Large intestine (tissue), 3 donors: ENCODE results near the gene TMEM37. TPM values are rescaled to one million over a fixed set of nuclear protein-coding genes. Genes with fewer than 3 reads are reported as not detected.

ENCODE experiments used
- DNase-seq, 2 donors: peaks; one replicate each; pipeline versions ENCODE4 v3.0.0 to v3.0.0-alpha.2; 2013
- H3K27ac ChIP-seq: one replicate; pipeline ENCODE4 v1.5.1; 2013; ENCODE audit warnings: low read length
- H3K27me3 ChIP-seq: 2 replicates; pipeline ENCODE4 v1.6.1; 2013; ENCODE audit warnings: low read length; ENCODE audit not compliant: control insufficient read depth, insufficient read depth
- H3K36me3 ChIP-seq: 2 replicates; pipeline ENCODE4 v1.6.1; 2013; ENCODE audit warnings: low read length; ENCODE audit not compliant: control insufficient read depth, insufficient read depth
- H3K4me1 ChIP-seq: one replicate; pipeline ENCODE4 v1.6.1; 2013; ENCODE audit warnings: low read length; ENCODE audit not compliant: control insufficient read depth, insufficient read depth
- H3K4me3 ChIP-seq: one replicate; pipeline ENCODE4 v1.5.1; 2013; ENCODE audit warnings: low read length
- H3K9me3 ChIP-seq: one replicate; pipeline ENCODE4 v1.6.1; 2013; ENCODE audit warnings: mild to moderate bottlenecking, low read depth, low read length, moderate library complexity; ENCODE audit not compliant: control insufficient read depth
- WGBS: methylation state at CpG from one replicate; pipeline ENCODE4 v1.1.5; 2013; ENCODE audit warnings: low lambda C conversion rate; ENCODE audit not compliant: insufficient coverage; 5-methylcytosine and 5-hydroxymethylcytosine counted together
- polyA plus RNA-seq: library from polyadenylated mRNA; unstranded; fragments of 120-200 nt; gene quantifications from one replicate; pipeline ENCODE4 v1.2.1, GENCODE V29; 2013

TMEM37 gene
- polyA plus RNA-seq, 1 donor, result 70.7 TPM

DNA sequence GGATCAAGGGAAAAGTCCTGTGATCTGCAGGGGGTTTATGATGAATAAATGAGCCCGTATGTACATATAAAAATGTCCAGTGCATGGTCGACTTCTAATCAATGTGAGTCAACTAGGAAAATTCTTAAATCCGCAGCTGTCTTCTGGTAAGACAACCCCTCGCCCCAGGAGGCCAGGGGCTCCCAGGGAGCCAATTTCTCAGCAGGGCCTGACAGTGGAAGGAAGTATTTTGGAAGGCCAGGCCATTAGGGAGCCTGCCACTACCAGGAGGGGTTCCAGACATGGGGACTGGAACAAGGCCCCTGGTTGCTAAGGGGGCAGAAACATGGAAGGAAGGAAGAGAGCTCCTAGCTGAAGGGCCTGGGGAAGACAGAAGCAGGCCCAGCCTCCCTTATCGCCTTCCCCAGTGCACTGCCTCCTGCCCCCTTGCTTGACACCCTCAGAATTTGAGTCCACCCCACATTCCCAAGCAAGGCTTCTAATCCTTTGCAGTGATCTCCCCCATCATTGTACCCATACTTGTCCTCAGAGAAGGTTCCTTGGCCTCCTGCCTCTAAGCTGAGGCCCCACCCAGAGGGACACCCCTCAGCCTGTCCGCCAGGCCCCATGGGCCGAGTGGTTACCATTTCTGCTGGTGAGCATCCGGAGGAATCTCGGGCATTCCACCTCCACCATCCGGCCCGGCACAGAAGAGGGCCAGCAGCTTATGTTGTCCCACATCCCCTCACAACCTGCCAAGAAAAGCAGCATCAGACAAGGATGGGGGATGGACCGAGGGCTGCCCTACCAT lies 46.7 kb downstream of the TMEM37 start:
- peaks cover 8% of the 10 kb centered on the region for H3K36me3 ChIP-seq
- no CpG with 5 or more reads among the region's 12 CpGs for WGBS
- no peaks in the 10 kb centered on the region for H3K27me3 ChIP-seq
- H3K4me1 ChIP-seq, result peaks cover 41% of the 10 kb centered on the region
- no peak overlapping the region for H3K4me3 ChIP-seq
- H3K9me3 ChIP-seq, result no peaks in the 10 kb centered on the region
- DNase-seq, result no peak
- H3K27ac ChIP-seq, result peak overlapping the region; percentile 52

DNA sequence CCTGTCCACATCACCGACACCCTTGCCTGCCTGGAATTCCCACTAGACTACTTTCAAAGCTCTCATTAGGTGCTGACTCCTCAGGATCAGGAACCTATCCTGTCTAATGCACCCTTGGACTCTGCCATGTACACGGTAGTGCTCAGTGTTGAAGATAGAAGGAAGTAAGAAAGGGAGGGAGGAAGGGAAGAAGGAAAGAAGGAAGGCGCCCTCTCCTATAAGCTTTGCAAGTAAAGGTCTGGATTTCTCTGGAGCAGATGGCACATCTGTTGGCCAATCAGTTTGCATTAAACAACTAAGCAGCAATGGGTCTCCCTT lies 47.3 kb downstream of the TMEM37 start:
- H3K27ac ChIP-seq, result peak overlapping the region; percentile 52
- DNase-seq, result peak; percentile 31 to 62
- H3K36me3 ChIP-seq, result peaks cover 6% of the 10 kb centered on the region
- H3K4me1 ChIP-seq, result peaks cover 41% of the 10 kb centered on the region
- no peak overlapping the region for H3K4me3 ChIP-seq
- no peaks in the 10 kb centered on the region for H3K27me3 ChIP-seq
- H3K9me3 ChIP-seq, result no peaks in the 10 kb centered on the region
- no CpG with 5 or more reads among the region's 3 CpGs for WGBS

DNA sequence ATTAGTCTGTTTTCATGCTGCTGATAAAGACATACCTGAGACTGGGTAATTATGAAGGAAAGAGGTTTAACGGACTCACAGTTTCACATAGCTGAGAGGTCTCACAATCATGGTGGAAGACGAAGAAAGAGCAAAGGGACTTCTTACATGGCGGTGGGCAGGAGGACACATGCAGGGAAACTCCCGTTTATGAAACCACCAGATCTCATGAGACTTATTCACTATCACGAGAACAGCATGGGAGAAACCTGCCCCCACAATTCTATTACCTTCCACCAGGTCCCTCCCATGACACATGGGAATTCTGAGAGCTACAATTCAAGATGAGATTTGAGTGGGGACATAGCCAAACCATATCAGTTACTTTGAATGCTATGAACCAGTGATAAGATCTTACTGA lies 48.5 kb downstream of the TMEM37 start:
- no peak for DNase-seq
- WGBS, result 60% methylated on average over 1 of the region's 5 CpGs
- peak overlapping the region; percentile 32 for H3K27ac ChIP-seq
- H3K36me3 ChIP-seq, result peaks cover 10% of the 10 kb centered on the region
- no peaks in the 10 kb centered on the region for H3K27me3 ChIP-seq
- H3K9me3 ChIP-seq, result no peaks in the 10 kb centered on the region
- no peak overlapping the region for H3K4me3 ChIP-seq
- peaks cover 41% of the 10 kb centered on the region for H3K4me1 ChIP-seq

DNA sequence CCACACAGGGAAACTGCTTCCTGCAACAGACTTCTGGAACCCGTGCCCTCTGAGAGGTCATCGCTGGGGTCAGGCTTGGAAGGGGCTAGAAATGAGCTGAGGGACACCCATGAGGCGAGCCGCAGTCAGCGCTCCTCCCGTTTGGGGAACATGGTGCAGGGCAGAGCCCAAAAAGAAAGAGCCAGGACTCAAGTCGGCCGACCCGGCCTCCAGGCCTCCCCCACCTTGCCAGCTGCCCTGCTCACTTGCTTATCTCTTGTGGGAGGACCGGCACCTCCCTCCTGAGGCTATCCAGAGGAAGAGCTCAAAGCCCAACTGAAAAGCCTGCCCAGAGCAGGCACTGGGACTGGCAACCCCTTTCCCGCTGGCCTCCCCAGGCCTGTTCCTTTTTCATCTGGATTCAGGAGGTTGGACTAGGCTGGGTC lies 49.1 kb downstream of the TMEM37 start:
- peak overlapping the region; percentile 32 for H3K27ac ChIP-seq
- H3K27me3 ChIP-seq, result no peaks in the 10 kb centered on the region
- DNase-seq, result peak; percentile 49 to 58
- no CpG with 5 or more reads among the region's 11 CpGs for WGBS
- no peaks in the 10 kb centered on the region for H3K9me3 ChIP-seq
- H3K4me1 ChIP-seq, result peaks cover 42% of the 10 kb centered on the region
- no peak overlapping the region for H3K4me3 ChIP-seq
- peaks cover 10% of the 10 kb centered on the region for H3K36me3 ChIP-seq

DNA sequence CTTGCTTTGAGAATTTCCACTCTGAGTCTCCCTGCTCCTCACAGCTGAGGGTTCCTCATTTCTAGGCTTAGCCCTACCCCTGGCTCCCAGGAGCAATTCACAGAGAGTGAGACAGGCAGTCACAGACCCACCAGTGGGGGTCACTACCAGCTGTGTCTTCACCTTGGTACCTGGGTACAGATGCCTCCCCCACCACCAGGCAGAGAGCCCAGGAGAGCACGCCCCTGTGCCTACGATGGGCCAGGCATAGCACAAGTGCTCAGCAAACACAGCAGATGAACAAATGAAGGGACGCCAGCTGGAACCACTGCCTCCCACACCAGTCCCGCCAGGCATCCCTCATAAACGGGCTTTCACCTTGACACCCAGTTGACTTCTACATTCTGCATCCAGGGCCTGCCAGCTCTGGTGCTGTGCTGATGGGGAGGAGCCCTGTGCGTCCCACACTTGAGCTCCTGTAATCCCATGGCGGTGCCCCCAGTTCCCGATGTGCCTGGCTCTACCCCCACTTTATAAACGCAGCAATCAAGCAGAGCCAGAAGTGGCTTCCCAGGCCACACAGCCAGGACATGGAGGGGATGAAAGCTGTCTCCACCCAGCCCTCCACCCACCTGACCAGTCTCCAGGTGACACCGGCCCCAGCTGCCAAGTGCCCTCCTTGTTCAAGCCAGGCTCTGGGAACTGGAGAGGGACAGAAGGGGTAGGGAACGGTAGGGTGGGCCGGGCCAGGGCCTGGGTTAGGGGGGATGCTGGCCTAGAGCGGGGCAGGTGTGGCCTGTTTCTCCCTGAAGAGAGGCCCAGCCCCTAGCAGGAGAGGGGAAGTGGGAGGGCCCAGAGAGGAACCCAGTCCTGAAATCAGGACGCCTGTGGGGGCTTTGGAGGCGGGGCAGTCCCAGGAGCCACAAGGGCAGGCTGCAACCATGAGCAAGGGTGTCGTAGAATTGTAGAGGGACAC lies 50.1 kb downstream of the TMEM37 start:
- no CpG with 5 or more reads among the region's 16 CpGs for whole genome bisulfite sequencing
- H3K4me1 ChIP-seq, result peaks cover 42% of the 10 kb centered on the region
- no peaks in the 10 kb centered on the region for H3K27me3 ChIP-seq
- peaks cover 10% of the 10 kb centered on the region for H3K36me3 ChIP-seq
- H3K9me3 ChIP-seq, result no peaks in the 10 kb centered on the region
- H3K27ac ChIP-seq, result no peak overlapping the region
- no peak overlapping the region for H3K4me3 ChIP-seq
- DNase-seq, result no peak

DNA sequence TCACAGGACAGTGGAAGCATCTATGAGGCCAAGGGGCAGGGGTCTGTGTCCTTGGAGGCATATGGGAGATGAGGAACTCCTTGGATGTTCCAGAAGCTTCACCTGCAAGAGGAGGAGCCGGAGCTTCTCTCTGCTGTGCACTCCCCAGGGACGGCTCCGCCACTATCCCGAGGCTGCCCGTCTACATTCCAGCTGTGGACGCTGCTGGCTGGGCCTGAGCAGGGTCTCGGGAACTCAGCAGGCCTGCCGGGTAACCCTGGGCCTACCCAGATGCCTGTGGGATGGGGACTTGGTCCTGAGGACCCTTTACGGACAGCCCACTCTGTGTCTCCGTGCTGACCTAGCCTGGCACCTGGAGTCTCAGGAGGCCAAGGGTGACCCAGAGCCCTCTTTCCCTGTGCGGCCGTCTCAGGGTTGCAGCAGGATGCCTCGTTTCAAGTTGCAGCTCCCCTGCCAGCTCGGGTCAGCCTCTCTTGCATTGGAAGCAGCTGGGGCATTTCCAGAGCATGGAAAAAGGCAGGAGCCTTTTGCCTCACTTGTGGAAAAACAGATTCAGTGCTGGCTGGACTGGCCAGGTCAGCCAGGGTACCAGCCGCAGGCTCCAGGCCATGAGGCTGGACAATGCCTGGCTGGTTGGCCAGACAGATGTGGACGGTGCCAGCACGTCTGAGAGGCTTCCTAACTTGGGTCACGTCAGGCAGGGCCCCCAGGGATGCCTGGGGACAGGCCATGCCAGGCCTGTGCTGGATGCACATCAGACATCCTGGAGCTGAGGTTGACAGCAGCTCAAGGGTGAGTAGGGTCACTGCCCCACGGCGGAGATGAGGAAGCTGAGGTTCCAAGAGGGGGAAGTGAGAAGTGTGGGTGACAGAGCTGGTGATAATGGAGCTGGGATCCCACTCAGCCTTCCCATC lies 51.1 kb downstream of the TMEM37 start:
- H3K4me3 ChIP-seq, result no peak overlapping the region
- no peak for DNase-seq
- no peaks in the 10 kb centered on the region for H3K27me3 ChIP-seq
- WGBS, result no CpG with 5 or more reads among the region's 20 CpGs
- H3K9me3 ChIP-seq, result no peaks in the 10 kb centered on the region
- peaks cover 50% of the 10 kb centered on the region for H3K4me1 ChIP-seq
- H3K36me3 ChIP-seq, result peaks cover 5% of the 10 kb centered on the region
- H3K27ac ChIP-seq, result no peak overlapping the region

DNA sequence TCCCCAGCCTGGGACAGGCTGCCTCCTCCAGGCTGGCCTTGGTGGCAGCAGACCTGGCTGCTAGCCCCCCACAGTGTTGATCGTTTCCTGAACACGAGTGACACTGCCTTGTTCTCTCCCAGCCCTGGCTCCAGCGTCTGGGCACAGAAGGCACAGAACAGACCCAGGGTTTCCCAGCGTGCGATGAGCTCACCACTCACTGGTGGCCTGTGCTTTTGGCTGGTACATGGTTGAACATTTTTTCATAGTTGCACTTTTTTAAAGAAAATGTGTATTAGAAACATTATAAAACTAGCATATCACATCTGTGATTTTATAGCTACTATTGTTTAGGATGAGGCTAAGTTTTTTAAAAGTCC lies 51.7 kb downstream of the TMEM37 start:
- peaks cover 4% of the 10 kb centered on the region for H3K36me3 ChIP-seq
- H3K4me3 ChIP-seq, result no peak overlapping the region
- no peaks in the 10 kb centered on the region for H3K27me3 ChIP-seq
- H3K9me3 ChIP-seq, result no peaks in the 10 kb centered on the region
- peaks cover 54% of the 10 kb centered on the region for H3K4me1 ChIP-seq
- no peak overlapping the region for H3K27ac ChIP-seq
- DNase-seq, result no peak
- WGBS, result no CpG with 5 or more reads among the region's 5 CpGs

DNA sequence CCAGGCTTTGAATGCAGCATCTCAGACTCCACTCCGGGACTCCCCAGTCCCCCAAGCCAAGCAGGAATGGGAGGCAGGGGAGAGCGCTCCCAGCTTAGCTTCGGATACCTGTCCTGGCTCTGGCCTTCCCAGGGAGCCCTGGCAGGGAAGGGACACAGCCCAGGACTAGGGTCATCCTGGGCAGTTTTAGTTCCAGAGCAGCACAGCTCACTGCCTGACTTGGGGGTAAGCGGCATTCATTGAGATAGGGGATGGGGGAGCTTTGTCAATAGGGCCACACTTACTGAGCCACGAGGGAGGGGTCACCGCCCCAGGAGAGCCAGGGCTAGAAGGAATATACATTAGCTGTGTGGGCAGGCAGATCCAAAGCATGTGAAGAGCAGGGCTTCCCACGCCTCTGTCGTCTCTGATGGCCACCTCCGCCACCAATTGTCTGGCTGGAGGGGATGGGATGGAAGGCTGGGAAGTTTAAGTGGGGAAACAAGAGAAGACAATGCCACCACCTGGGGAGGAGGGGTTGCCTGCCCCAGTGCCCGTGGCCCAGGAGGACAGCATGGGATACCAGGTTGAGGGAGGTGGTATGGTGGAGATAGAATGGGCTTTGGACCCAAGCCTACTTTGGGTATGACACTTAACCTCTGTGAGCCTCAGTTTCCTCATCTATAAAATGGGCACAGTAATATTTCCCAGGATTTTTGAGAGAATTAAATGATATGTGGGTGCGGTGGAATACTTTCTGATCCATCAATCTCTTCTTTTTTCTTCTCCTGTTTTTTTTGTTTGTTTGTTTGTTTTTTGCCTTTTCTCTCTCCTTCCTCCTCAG lies 52.5 kb downstream of the TMEM37 start:
- DNase-seq, result no peak
- WGBS, result 100% methylated on average over 1 of the region's 11 CpGs
- H3K9me3 ChIP-seq, result no peaks in the 10 kb centered on the region
- H3K4me1 ChIP-seq, result peaks cover 55% of the 10 kb centered on the region
- no peak overlapping the region for H3K4me3 ChIP-seq
- H3K36me3 ChIP-seq, result peaks cover 4% of the 10 kb centered on the region
- H3K27me3 ChIP-seq, result no peaks in the 10 kb centered on the region
- no peak overlapping the region for H3K27ac ChIP-seq

DNA sequence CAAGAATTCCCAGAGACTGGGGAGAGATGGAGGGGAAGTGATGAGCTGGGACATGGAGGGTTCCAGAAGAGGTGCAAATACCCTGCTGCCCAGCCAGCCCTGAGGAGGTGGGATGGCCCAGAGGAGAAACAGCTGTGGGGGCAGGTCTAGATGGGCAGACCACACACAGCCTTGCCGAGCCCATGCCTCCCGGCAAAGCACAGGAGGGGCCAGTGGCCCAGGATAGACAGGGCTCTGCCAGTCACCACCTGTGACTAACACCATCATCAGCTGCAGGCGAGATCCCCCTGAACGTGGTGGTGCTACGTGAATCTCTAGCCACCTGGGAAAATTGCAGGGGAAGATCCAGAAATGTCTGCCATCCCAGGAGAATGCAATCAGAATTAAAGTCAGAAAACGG lies 53.2 kb downstream of the TMEM37 start:
- no CpG with 5 or more reads among the region's 6 CpGs for WGBS
- Histone ChIP-seq H3K27ac (no peak overlapping the region), H3K36me3 (peaks cover 4% of the 10 kb centered on the region), H3K27me3 (no peaks in the 10 kb centered on the region), H3K4me1 (peaks cover 57% of the 10 kb centered on the region), H3K9me3 (no peaks in the 10 kb centered on the region), H3K4me3 (no peak overlapping the region)
- DNase-seq, result no peak
